HEK293 (cell line): ENCODE results near the gene ALMS1.
"Not testable (repeated sequence)": the region's sequence is repeated elsewhere in the genome, so short reads cannot be mapped to it uniquely, and the experiment has no call there.

Source experiments
- CTCF ChIA-PET: fragments of 350-600 bp; formaldehyde crosslinking; extraction: SDS; loops from one replicate; lab custom pipeline; 2021; ENCODE audit warnings: antibody characterized with exemption; lab: Yijun Ruan, JAX
- POLR2A ChIA-PET: fragments of 300-600 bp; formaldehyde crosslinking; extraction: SDS; loops from one replicate; lab custom pipeline; 2020; ENCODE audit warnings: antibody characterized with exemption, inconsistent platforms; lab: Yijun Ruan, JAX
- H3K27ac ChIP-seq: fragments of 200-500 bp; sonication (Bioruptor generic); 2 replicates; pipeline ENCODE4 v1.5.1; 2014; ENCODE audit warnings: low read depth, low read length, control low read depth, inconsistent platforms; ENCODE audit errors: extremely low read depth
- H3K36me3 ChIP-seq, 2 experiments: fragments of 200-500 bp in 1 of 2; sonication (Bioruptor generic) in 1 of 2; 1 replicate in 1 of 2; 2 replicates in 1 of 2; pipeline ENCODE4 v1.5.1; 2014 to 2017; ENCODE audit warnings: inconsistent platforms in 2 of 2, low read length in 2 of 2; ENCODE audit not compliant: control insufficient read depth in 2 of 2, insufficient read depth in 1 of 2
- H3K4me1 ChIP-seq: fragments of 200-500 bp; sonication (Bioruptor generic); 2 replicates; pipeline ENCODE4 v1.5.1; 2014; ENCODE audit warnings: mild to moderate bottlenecking, low read length, inconsistent platforms; ENCODE audit not compliant: control insufficient read depth, insufficient read depth
- H3K4me3 ChIP-seq: 2 replicates; pipeline ENCODE4 v1.5.1; 2011; ENCODE audit warnings: low read depth, mild to moderate bottlenecking, control low read depth, low read length, moderate library complexity
- H3K9me3 ChIP-seq: fragments of 200-500 bp; sonication (Bioruptor generic); 2 replicates; pipeline ENCODE4 v1.5.1; 2014; ENCODE audit warnings: low read depth, low read length, inconsistent platforms; ENCODE audit not compliant: control insufficient read depth, insufficient read depth
- SCRT1 ChIP-seq: fragments of 450-650 bp; formaldehyde crosslinking; IDR thresholded peaks from 2 replicates; pipeline ENCODE4 v1.5.1; 2016; ENCODE audit warnings: missing biosample characterization, missing genetic modification characterization, borderline replicate concordance
- SP2 ChIP-seq: fragments of 450-650 bp; formaldehyde crosslinking; IDR thresholded peaks from 2 replicates; pipeline ENCODE4 v1.5.1; 2016; ENCODE audit warnings: missing biosample characterization, missing genetic modification characterization
- TCF7L2 ChIP-seq: IDR thresholded peaks from 2 replicates; pipeline ENCODE4 v1.6.1; 2011; ENCODE audit warnings: low read depth, mild to moderate bottlenecking, inconsistent platforms, low read length, moderate library complexity, borderline replicate concordance
- ZFP37 ChIP-seq: fragments of 450-650 bp; formaldehyde crosslinking; IDR thresholded peaks from 2 replicates; pipeline ENCODE4 v1.5.1; 2016; ENCODE audit warnings: missing biosample characterization, missing genetic modification characterization
- ZNF10 ChIP-seq: fragments of 450-650 bp; formaldehyde crosslinking; IDR thresholded peaks from 2 replicates; pipeline ENCODE4 v1.5.1; 2017; ENCODE audit warnings: missing biosample characterization, missing genetic modification characterization
- ZNF175 ChIP-seq: fragments of 450-650 bp; formaldehyde crosslinking; IDR thresholded peaks from 2 replicates; pipeline ENCODE4 v1.5.1; 2016; ENCODE audit warnings: missing biosample characterization, missing genetic modification characterization
- ZNF19 ChIP-seq: fragments of 450-650 bp; formaldehyde crosslinking; IDR thresholded peaks from 2 replicates; pipeline ENCODE4; 2016; ENCODE audit warnings: missing biosample characterization, missing genetic modification characterization, low read depth
- ZNF248 ChIP-seq: fragments of 450-650 bp; formaldehyde crosslinking; IDR thresholded peaks from 2 replicates; pipeline ENCODE4 v1.5.1; 2017; ENCODE audit warnings: missing biosample characterization, missing genetic modification characterization
- ZNF280C ChIP-seq: fragments of 450-650 bp; formaldehyde crosslinking; IDR thresholded peaks from 2 replicates; pipeline ENCODE4 v1.5.1; 2016; ENCODE audit warnings: missing biosample characterization, missing genetic modification characterization
- ZNF292 ChIP-seq: fragments of 450-650 bp; formaldehyde crosslinking; IDR thresholded peaks from 2 replicates; pipeline ENCODE4 v1.5.1; 2016; ENCODE audit warnings: low read depth, missing biosample characterization, missing genetic modification characterization, borderline replicate concordance
- ZNF501 ChIP-seq: fragments of 450-650 bp; formaldehyde crosslinking; IDR thresholded peaks from 2 replicates; pipeline ENCODE4 v1.5.1; 2016; ENCODE audit warnings: missing biosample characterization, missing genetic modification characterization
- TF ChIP-seq, protein P1 (sequence below): fragments of 450-650 bp; formaldehyde crosslinking; IDR thresholded peaks from 2 replicates; pipeline ENCODE4 v1.5.1; 2016; ENCODE audit warnings: missing biosample characterization, missing genetic modification characterization
- TF ChIP-seq, protein P2 (sequence below): fragments of 450-650 bp; formaldehyde crosslinking; conservative IDR thresholded peaks from 2 replicates; pipeline ENCODE4 v1.5.1; 2016; ENCODE audit warnings: low read depth, missing biosample characterization, missing genetic modification characterization
- TF ChIP-seq, protein P3 (sequence below): fragments of 450-650 bp; formaldehyde crosslinking; IDR thresholded peaks from 2 replicates; pipeline ENCODE4 v1.5.1; 2016; ENCODE audit warnings: missing biosample characterization, missing genetic modification characterization, borderline replicate concordance
- TF ChIP-seq, protein P4 (sequence below): fragments of 450-650 bp; formaldehyde crosslinking; optimal IDR thresholded peaks from 2 replicates; pipeline ENCODE3; 2016; ENCODE audit warnings: missing biosample characterization, mild to moderate bottlenecking, missing genetic modification characterization
- TF ChIP-seq, protein P5 (sequence below): fragments of 450-650 bp; formaldehyde crosslinking; IDR thresholded peaks from 2 replicates; pipeline ENCODE4 v1.5.1; 2016; ENCODE audit warnings: missing biosample characterization, missing genetic modification characterization

Gene ALMS1

DNA sequence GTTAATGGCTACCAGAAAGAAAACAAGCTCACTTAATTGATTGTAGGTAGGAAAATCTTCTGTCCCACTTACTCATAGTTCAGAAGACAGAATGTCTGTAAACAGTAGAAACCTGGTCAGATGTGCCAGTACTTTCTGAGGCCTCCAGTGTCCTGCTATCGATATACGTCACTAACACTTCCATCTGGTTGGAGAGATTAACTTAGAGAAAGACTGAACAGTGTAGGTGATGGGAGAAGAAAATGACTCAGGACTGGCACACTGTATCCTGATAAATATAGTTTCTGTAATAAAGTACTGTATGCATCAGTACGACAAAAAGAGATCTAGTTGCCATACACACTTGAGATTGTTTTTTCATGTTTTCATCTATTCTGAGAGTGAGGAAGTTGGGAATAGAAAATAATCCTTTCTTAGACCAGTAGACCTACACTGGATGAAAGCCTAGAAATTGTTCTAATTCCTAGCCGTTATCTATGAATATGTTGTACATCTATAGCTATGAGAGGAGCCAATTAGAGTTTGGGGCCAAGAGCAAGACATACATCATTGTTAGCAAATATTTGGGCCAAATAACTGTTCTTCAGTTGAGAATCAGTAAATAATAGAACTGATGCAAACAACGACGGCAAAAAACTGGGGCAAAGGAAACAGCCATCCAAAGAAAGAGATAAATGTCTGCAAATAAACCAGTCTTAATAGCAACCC is 150.7 kb downstream of the ALMS1 start:
- Histone ChIP-seq H3K4me3 (no peak overlapping the region), H3K36me3 (peaks cover 0 to 41% of the 10 kb centered on the region in 2 experiments; a peak in 2 of 3 replicates)
- ChIA-PET POLR2A (no interaction called here), CTCF (no interaction called here)
- TF ChIP-seq ZNF501 (tag by site-specific recombination) (no peak), ZNF292 (no peak), ZNF280C (no peak), ZNF175 (tag by site-specific recombination) (no peak), SP2 (tag by site-specific recombination) (no peak), ZNF248 (no peak), SCRT1 (no peak)
- TF ChIP-seq, protein P1, sequence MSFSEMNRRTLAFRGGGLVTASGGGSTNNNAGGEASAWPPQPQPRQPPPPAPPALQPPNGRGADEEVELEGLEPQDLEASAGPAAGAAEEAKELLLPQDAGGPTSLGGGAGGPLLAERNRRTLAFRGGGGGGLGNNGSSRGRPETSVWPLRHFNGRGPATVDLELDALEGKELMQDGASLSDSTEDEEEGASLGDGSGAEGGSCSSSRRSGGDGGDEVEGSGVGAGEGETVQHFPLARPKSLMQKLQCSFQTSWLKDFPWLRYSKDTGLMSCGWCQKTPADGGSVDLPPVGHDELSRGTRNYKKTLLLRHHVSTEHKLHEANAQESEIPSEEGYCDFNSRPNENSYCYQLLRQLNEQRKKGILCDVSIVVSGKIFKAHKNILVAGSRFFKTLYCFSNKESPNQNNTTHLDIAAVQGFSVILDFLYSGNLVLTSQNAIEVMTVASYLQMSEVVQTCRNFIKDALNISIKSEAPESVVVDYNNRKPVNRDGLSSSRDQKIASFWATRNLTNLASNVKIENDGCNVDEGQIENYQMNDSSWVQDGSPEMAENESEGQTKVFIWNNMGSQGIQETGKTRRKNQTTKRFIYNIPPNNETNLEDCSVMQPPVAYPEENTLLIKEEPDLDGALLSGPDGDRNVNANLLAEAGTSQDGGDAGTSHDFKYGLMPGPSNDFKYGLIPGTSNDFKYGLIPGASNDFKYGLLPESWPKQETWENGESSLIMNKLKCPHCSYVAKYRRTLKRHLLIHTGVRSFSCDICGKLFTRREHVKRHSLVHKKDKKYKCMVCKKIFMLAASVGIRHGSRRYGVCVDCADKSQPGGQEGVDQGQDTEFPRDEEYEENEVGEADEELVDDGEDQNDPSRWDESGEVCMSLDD (tag by site-specific recombination): no peak
- TF ChIP-seq, protein P2, sequence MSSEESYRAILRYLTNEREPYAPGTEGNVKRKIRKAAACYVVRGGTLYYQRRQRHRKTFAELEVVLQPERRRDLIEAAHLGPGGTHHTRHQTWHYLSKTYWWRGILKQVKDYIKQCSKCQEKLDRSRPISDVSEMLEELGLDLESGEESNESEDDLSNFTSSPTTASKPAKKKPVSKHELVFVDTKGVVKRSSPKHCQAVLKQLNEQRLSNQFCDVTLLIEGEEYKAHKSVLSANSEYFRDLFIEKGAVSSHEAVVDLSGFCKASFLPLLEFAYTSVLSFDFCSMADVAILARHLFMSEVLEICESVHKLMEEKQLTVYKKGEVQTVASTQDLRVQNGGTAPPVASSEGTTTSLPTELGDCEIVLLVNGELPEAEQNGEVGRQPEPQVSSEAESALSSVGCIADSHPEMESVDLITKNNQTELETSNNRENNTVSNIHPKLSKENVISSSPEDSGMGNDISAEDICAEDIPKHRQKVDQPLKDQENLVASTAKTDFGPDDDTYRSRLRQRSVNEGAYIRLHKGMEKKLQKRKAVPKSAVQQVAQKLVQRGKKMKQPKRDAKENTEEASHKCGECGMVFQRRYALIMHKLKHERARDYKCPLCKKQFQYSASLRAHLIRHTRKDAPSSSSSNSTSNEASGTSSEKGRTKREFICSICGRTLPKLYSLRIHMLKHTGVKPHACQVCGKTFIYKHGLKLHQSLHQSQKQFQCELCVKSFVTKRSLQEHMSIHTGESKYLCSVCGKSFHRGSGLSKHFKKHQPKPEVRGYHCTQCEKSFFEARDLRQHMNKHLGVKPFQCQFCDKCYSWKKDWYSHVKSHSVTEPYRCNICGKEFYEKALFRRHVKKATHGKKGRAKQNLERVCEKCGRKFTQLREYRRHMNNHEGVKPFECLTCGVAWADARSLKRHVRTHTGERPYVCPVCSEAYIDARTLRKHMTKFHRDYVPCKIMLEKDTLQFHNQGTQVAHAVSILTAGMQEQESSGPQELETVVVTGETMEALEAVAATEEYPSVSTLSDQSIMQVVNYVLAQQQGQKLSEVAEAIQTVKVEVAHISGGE (tag by site-specific recombination): no peak
- TF ChIP-seq, all 188 proteins: peak for 0
- Histone ChIP-seq H3K9me3 (no peaks in the 10 kb centered on the region), H3K27ac (no peak overlapping the region), H3K4me1 (no peaks in the 10 kb centered on the region)

GRCh38 chr2:73560875-73561274 is 175.2 kb downstream of the ALMS1 start:
- H3K4me3 ChIP-seq, H3K27ac ChIP-seq, CTCF ChIA-PET, H3K4me1 ChIP-seq, POLR2A ChIA-PET, H3K9me3 ChIP-seq: not testable (repeated sequence)
- H3K36me3 ChIP-seq: peaks cover 0 to 28% of the 10 kb centered on the region in 2 experiments

- H3K4me3 ChIP-seq: no peak overlapping the region
- H3K4me1 ChIP-seq: no peaks in the 10 kb centered on the region
- no peaks in the 10 kb centered on the region for H3K9me3 ChIP-seq
- H3K27ac ChIP-seq: no peak overlapping the region
- peaks cover 0 to 28% of the 10 kb centered on the region in 2 experiments for H3K36me3 ChIP-seq
- CTCF ChIA-PET: no interaction called here
- TF ChIP-seq, protein P3, sequence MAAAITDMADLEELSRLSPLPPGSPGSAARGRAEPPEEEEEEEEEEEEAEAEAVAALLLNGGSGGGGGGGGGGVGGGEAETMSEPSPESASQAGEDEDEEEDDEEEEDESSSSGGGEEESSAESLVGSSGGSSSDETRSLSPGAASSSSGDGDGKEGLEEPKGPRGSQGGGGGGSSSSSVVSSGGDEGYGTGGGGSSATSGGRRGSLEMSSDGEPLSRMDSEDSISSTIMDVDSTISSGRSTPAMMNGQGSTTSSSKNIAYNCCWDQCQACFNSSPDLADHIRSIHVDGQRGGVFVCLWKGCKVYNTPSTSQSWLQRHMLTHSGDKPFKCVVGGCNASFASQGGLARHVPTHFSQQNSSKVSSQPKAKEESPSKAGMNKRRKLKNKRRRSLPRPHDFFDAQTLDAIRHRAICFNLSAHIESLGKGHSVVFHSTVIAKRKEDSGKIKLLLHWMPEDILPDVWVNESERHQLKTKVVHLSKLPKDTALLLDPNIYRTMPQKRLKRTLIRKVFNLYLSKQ: no peak
- TF ChIP-seq TCF7L2 (no peak), SCRT1 (no peak), ZNF10 (tag by site-specific recombination) (no peak), ZFP37 (tag by site-specific recombination) (no peak), ZNF19 (tag by site-specific recombination) (no peak)
- TF ChIP-seq, protein P4, sequence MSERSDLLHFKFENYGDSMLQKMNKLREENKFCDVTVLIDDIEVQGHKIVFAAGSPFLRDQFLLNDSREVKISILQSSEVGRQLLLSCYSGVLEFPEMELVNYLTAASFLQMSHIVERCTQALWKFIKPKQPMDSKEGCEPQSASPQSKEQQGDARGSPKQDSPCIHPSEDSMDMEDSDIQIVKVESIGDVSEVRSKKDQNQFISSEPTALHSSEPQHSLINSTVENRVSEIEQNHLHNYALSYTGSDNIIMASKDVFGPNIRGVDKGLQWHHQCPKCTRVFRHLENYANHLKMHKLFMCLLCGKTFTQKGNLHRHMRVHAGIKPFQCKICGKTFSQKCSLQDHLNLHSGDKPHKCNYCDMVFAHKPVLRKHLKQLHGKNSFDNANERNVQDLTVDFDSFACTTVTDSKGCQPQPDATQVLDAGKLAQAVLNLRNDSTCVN (tag by site-specific recombination): no peak
- TF ChIP-seq, protein P5, sequence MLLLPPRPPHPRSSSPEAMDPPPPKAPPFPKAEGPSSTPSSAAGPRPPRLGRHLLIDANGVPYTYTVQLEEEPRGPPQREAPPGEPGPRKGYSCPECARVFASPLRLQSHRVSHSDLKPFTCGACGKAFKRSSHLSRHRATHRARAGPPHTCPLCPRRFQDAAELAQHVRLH: no peak
- TF ChIP-seq, all 188 proteins: peak for 0
- POLR2A ChIA-PET: no interaction called here
These were observed 175.8 kb downstream of the ALMS1 start for GRCh38 chr2:73561422-73561821.
